Hepatic stellate cell (primary cell): ENCODE measurements around the gene MAGEB18.

Experiments used
- DNase-seq: peaks from one replicate; pipeline ENCODE4 v3.0.0; 2011; ENCODE audit warnings: low spot score

Gene MAGEB18

DNA sequence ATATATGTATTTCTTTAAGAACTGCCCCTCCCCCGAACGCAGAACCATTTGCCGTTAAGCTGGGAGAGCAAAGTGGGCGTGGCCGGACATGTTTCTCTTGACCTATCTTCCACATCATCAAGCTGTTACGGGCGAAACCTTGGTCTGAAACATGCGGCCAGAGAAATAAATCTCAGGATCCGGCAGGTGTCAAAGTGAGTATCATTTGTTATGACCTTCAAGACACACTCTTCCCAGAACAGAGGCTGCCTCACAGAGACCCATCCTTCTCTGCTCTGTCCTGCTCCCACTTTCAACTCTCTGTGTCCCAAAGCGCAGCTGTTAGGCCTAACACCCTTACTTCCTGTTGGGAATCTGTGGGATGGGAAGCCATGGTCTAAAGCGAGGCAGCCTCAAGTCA lies at the start of gene MAGEB18:
Gene MAGEB18 (plus strand): TSS at position 70 of the 400 bp plus-strand sequence. CDS start 643 bp downstream, outside the sequence.
- DNase-seq = no peak

DNA sequence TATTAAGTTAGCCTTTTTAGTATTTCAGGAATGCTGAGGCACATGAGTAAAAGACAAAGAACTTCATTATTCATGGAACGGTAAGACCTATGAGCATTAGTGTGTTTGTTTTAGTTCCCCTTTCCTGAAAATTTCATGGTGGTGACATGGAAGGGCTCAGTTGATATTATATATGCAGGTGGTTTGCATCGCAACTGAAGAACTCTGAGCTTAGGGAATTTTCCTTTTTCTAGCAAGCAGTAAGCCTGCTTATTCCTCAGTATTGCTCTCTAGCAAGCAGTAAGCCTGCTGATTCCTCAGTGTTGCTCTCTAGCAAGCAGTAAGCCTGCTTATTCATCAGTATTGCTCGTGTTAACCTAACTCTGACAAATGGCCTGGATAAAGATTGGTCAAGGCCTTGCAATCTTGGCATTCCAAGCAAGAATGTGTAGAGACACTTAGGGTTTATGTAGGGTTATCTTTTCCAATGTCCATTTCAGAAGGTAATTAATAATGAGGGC lies 37.7 kb upstream of the MAGEB18 start:
- DNase-seq = no peak

DNA sequence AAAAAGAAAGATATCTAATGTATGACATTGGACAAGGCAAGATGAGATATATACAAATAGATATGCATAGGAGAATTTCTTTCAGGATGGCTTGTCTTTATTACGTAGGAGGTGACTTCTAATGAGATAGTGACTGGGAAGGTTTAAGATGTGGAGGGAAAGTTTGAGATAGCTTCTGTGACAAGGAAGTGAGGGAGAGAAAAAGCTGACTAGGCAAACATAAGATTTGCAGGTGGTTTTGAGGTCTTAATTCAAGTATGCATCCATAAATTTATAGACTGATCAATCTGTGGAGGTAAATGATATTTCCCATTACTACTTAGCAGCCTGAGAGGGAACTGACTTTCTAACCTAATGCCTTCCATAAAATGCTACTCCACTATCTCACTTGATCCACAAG lies 29.0 kb upstream of the MAGEB18 start:
- no peak for DNase-seq

DNA sequence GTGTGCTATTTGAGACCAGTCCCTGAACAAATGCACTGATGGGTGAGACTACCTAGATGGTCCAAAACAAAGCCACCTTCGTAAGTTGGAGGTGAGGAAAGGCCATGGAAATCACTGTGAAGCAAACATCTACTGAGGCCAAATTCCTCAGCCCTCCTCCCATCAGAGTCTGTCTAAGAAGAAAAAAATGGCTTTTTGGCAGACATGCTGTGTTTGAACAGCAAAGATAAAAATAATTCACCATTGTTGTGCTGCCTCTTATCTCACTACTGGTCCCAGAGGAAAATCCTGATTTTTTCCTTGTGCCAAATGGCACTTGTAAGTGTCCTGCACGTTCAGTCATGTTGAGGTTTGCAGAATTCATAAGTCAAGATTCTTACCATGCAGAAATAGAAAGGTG lies 7.9 kb downstream of the MAGEB18 start:
- no peak for DNase-seq

DNA sequence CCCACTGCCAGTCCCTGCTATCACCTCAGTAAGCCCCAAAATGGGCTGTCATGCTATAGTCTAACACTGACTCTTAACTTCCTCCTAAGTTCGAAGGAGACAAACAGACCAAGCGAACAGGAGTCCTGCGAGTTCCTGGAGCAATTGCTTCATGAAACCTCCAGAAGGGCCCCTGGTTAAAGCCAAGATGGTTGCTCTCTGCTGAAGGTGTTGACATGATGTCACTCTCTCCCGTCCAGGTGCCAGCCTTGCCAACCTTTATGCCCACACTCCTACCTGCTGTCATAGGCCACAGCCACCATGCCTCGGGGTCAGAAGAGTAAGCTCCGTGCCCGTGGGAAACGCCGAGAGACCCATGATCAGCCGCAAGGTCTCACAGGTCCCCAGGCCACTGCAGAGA lies 22.2 kb downstream of the MAGEB18 start, which contains the start of gene MAGEB6B:
Gene MAGEB6B (plus strand): TSS at position 301 of the 400 bp plus-strand sequence. CDS start 0 bp downstream, at position 301.
- DNase-seq = no peak
